ENCODE measurements around the gene BOK. TPM values are rescaled to one million over a fixed set of nuclear protein-coding genes. Genes with fewer than 3 reads are reported as not detected.

BOK gene
- total RNA-seq, 1 experiment from 2014 or later = 18.6 TPM

GRCh38 chr2:241576293-241576654 is 17.7 kb downstream of the BOK start:
- no peak for DNase-seq
- Histone ChIP-seq H3K36me3 (ENCODE audit: control insufficient read depth, insufficient read depth, low read length) (no peaks in the 10 kb centered on the region), H3K9me3 (no peaks in the 10 kb centered on the region), H3K4me1 (no peaks in the 10 kb centered on the region), H3K4me3 (ENCODE audit: low read depth, low read length) (no peak overlapping the region), H3K27me3 (replicated peaks; ENCODE audit: control insufficient read depth, insufficient read depth, low read length) (no peaks in the 10 kb centered on the region)
- Mint-ChIP-seq H3K4me1 (ENCODE audit: low read depth, unreplicated experiment) (no peaks in the 10 kb centered on the region), H3K4me3 (ENCODE audit: unreplicated experiment) (no peak overlapping the region), H3K27ac (ENCODE audit: unreplicated experiment) (no peak overlapping the region), H3K27me3 (ENCODE audit: insufficient read depth, unreplicated experiment) (no peaks in the 10 kb centered on the region), H3K9me3 (ENCODE audit: unreplicated experiment) (no peaks in the 10 kb centered on the region), H3K36me3 (ENCODE audit: insufficient read depth, unreplicated experiment) (peaks cover 20% of the 10 kb centered on the region)
- TF ChIP-seq CTCF (IDR thresholded peaks at IDR 0.05; ENCODE audit: insufficient read depth in 1 of 2, low read depth in 1 of 2, low read length in 1 of 2, severe bottlenecking in 1 of 2, unreplicated experiment in 1 of 2) = no peak
- POLR2A ChIA-PET = no interaction called here
- intact Hi-C loops (cut with micrococcal nuclease; ENCODE audit: unreplicated experiment) = no loop called here
- no TSS peak for BruUV-seq (replicated peaks)
- CTCF ChIA-PET = no interaction called here

- H3K36me3 ChIP-seq (ENCODE audit: control insufficient read depth, insufficient read depth, low read length) = no peaks in the 10 kb centered on the region
- intact Hi-C loops (cut with micrococcal nuclease; ENCODE audit: unreplicated experiment) = no loop called here
- Mint-ChIP-seq H3K4me3 (ENCODE audit: unreplicated experiment) (no peak overlapping the region), H3K9me3 (ENCODE audit: unreplicated experiment) (peaks cover 9% of the 10 kb centered on the region), H3K36me3 (ENCODE audit: insufficient read depth, unreplicated experiment) (peaks cover 22% of the 10 kb centered on the region), H3K27ac (ENCODE audit: unreplicated experiment) (peak overlapping the region; percentile 45), H3K4me1 (ENCODE audit: low read depth, unreplicated experiment) (no peaks in the 10 kb centered on the region), H3K27me3 (ENCODE audit: insufficient read depth, unreplicated experiment) (no peaks in the 10 kb centered on the region)
- ChIA-PET POLR2A (no interaction called here), CTCF (no interaction called here)
- no peaks in the 10 kb centered on the region for H3K4me1 ChIP-seq
- no peak for TF ChIP-seq CTCF (IDR thresholded peaks at IDR 0.05; ENCODE audit: insufficient read depth in 1 of 2, low read depth in 1 of 2, low read length in 1 of 2, severe bottlenecking in 1 of 2, unreplicated experiment in 1 of 2)
- H3K9me3 ChIP-seq = no peaks in the 10 kb centered on the region
- no TSS peak for BruUV-seq (replicated peaks)
- DNase-seq = no peak
- H3K27me3 ChIP-seq (replicated peaks; ENCODE audit: control insufficient read depth, insufficient read depth, low read length) = no peaks in the 10 kb centered on the region
- no peak overlapping the region for H3K4me3 ChIP-seq (ENCODE audit: low read depth, low read length)
Measured at GRCh38 chr2:241577413-241578122, 19.0 kb downstream of the BOK start.

- no TSS peak for BruUV-seq (replicated peaks)
- peaks cover 13% of the 10 kb centered on the region for H3K9me3 Mint-ChIP-seq (ENCODE audit: unreplicated experiment)
- peaks cover 35% of the 10 kb centered on the region for H3K36me3 Mint-ChIP-seq (ENCODE audit: insufficient read depth, unreplicated experiment)
- ChIA-PET POLR2A (no interaction called here), CTCF (no interaction called here)
- no peak overlapping the region for H3K27ac Mint-ChIP-seq (ENCODE audit: unreplicated experiment)
- no peak overlapping the region for H3K4me3 ChIP-seq (ENCODE audit: low read depth, low read length)
- TF ChIP-seq CTCF (IDR thresholded peaks at IDR 0.05; ENCODE audit: insufficient read depth in 1 of 2, low read depth in 1 of 2, low read length in 1 of 2, severe bottlenecking in 1 of 2, unreplicated experiment in 1 of 2) = no peak
- no peak for DNase-seq
- H3K27me3 Mint-ChIP-seq (ENCODE audit: insufficient read depth, unreplicated experiment) = no peaks in the 10 kb centered on the region
- no peaks in the 10 kb centered on the region for H3K4me1 ChIP-seq
- H3K9me3 ChIP-seq = no peaks in the 10 kb centered on the region
- no peaks in the 10 kb centered on the region for H3K4me1 Mint-ChIP-seq (ENCODE audit: low read depth, unreplicated experiment)
- no peak overlapping the region for H3K4me3 Mint-ChIP-seq (ENCODE audit: unreplicated experiment)
- no peaks in the 10 kb centered on the region for H3K36me3 ChIP-seq (ENCODE audit: control insufficient read depth, insufficient read depth, low read length)
- intact Hi-C loops (cut with micrococcal nuclease; ENCODE audit: unreplicated experiment) = no loop called here
- no peaks in the 10 kb centered on the region for H3K27me3 ChIP-seq (replicated peaks; ENCODE audit: control insufficient read depth, insufficient read depth, low read length)
Measured at GRCh38 chr2:241579281-241579680, 20.7 kb downstream of the BOK start.
